K562 (cell line): ENCODE data around the gene ZBED4. TPM values are rescaled to one million over a fixed set of nuclear protein-coding genes. Genes with fewer than 3 reads are reported as not detected.

Source experiments
- CC2D1A ChIP-seq: fragments of 450-650 bp; IDR thresholded peaks from 2 replicates; pipeline ENCODE4 v1.6.1; 2017; ENCODE audit warnings: mild to moderate bottlenecking
- KDM4B ChIP-seq, 2 experiments: fragments of 450-650 bp in 1 of 2; sonication (generic) in 1 of 2; IDR thresholded peaks; 2 replicates each; pipeline ENCODE4 v1.6.1; 2016 to 2017; ENCODE audit warnings: borderline replicate concordance in 2 of 2, antibody characterized with exemption in 1 of 2, low read depth in 1 of 2, mild to moderate bottlenecking in 1 of 2
- NCOA1 ChIP-seq: fragments of 450-650 bp; IDR thresholded peaks from 2 replicates; pipeline ENCODE4 v1.6.1; 2016; ENCODE audit warnings: low read depth
- POLR3A ChIP-seq: IDR thresholded peaks from 2 replicates; pipeline ENCODE4 v1.6.1; 2011; ENCODE audit warnings: borderline replicate concordance, mild to moderate bottlenecking, moderate library complexity; ENCODE audit not compliant: insufficient read length, insufficient read depth; ENCODE audit errors: extremely low read depth
- SOX6 ChIP-seq: fragments of 450-650 bp; IDR thresholded peaks from 2 replicates; pipeline ENCODE4 v1.6.1; 2014; ENCODE audit warnings: mild to moderate bottlenecking
- polyA plus RNA-seq, 8 experiments: library from polyadenylated mRNA; depleted of rRNA in 4 of 8; stranded (reverse) in 5 of 8; unstranded in 3 of 8; fragments of >200 nt; fragmentation: Nextera tagmentation in 2 of 8; fragmentation: Illumina TruSeq in 1 of 8; extraction: Ambion mirVana in 2 of 8; extraction: Trizol in 1 of 8; gene quantifications; 2 replicates each; pipeline versions ENCODE4 v1.2.1 to v1.2.3, GENCODE V29; 2011 to 2014; ENCODE audit warnings: inconsistent platforms in 1 of 8, missing spikeins in 1 of 8
- total RNA-seq, 7 experiments: library from RNA; depleted of rRNA in 6 of 7; stranded (reverse); fragments of >200 nt in 6 of 7; fragmentation: Illumina TruSeq in 2 of 7; extraction: Trizol in 2 of 7; gene quantifications; 2 replicates each; pipeline versions ENCODE4 v1.2.1 to v1.2.3, GENCODE V29; 2011 to 2021; ENCODE audit warnings: low replicate concordance in 1 of 7
- TF ChIP-seq, protein P1 (sequence below), 2 experiments: fragments of 450-650 bp; formaldehyde crosslinking in 1 of 2; IDR thresholded peaks; 2 replicates each; pipeline versions ENCODE4 v1.4.0 to v1.6.1; 2014 to 2020; ENCODE audit warnings: mild to moderate bottlenecking in 2 of 2, borderline replicate concordance in 1 of 2, low read depth in 1 of 2
- TF ChIP-seq, protein P2 (sequence below): fragments of 250-450 bp; sonication (Bioruptor Pico); IDR thresholded peaks from 2 replicates; pipeline ENCODE4 v1.4.0; 2020; ENCODE audit warnings: mild to moderate bottlenecking
- TF ChIP-seq, protein P3 (sequence below): fragments of 450-650 bp; IDR thresholded peaks from 2 replicates; pipeline ENCODE4 v1.6.1; 2016; ENCODE audit warnings: missing biosample characterization, missing genetic modification characterization

ZBED4 gene
- total and polyA plus RNA-seq, 9 of the 15 experiments (the other 6 are each of a cell fraction or from before 2014, with no cell fraction given) = 1.5 to 16.8 (median 7.4) TPM

DNA sequence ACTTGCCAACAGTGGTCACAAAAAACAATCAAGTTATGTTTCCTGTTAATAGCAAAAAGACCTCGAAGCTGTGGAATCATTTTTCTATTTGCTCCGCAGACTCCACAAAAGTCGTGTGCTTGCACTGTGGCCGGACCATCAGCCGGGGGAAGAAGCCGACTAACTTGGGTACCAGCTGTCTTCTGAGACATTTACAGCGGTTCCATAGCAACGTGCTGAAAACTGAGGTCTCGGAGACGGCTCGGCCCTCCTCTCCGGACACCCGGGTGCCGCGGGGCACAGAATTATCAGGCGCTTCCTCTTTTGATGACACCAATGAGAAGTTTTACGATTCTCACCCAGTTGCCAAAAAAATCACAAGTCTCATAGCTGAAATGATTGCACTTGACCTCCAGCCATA lies 31.6 kb downstream of the ZBED4 start (continued):
- no peak for TF ChIP-seq KDM4B (IDR thresholded peaks at IDR 0.05; ENCODE audit: borderline replicate concordance in 2 of 2, low read depth in 1 of 2)
- TF ChIP-seq SOX6 = no peak
- TF ChIP-seq, protein P1, sequence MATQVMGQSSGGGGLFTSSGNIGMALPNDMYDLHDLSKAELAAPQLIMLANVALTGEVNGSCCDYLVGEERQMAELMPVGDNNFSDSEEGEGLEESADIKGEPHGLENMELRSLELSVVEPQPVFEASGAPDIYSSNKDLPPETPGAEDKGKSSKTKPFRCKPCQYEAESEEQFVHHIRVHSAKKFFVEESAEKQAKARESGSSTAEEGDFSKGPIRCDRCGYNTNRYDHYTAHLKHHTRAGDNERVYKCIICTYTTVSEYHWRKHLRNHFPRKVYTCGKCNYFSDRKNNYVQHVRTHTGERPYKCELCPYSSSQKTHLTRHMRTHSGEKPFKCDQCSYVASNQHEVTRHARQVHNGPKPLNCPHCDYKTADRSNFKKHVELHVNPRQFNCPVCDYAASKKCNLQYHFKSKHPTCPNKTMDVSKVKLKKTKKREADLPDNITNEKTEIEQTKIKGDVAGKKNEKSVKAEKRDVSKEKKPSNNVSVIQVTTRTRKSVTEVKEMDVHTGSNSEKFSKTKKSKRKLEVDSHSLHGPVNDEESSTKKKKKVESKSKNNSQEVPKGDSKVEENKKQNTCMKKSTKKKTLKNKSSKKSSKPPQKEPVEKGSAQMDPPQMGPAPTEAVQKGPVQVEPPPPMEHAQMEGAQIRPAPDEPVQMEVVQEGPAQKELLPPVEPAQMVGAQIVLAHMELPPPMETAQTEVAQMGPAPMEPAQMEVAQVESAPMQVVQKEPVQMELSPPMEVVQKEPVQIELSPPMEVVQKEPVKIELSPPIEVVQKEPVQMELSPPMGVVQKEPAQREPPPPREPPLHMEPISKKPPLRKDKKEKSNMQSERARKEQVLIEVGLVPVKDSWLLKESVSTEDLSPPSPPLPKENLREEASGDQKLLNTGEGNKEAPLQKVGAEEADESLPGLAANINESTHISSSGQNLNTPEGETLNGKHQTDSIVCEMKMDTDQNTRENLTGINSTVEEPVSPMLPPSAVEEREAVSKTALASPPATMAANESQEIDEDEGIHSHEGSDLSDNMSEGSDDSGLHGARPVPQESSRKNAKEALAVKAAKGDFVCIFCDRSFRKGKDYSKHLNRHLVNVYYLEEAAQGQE (IDR thresholded peaks at IDR 0.05; ENCODE audit: borderline replicate concordance) = no peak
- TF ChIP-seq, protein P1 (CRISPR knock-in tag; IDR thresholded peaks at IDR 0.05; ENCODE audit: low read depth) = no peak
- no peak for TF ChIP-seq POLR3A
- no peak for TF ChIP-seq NCOA1
- TF ChIP-seq, protein P2, sequence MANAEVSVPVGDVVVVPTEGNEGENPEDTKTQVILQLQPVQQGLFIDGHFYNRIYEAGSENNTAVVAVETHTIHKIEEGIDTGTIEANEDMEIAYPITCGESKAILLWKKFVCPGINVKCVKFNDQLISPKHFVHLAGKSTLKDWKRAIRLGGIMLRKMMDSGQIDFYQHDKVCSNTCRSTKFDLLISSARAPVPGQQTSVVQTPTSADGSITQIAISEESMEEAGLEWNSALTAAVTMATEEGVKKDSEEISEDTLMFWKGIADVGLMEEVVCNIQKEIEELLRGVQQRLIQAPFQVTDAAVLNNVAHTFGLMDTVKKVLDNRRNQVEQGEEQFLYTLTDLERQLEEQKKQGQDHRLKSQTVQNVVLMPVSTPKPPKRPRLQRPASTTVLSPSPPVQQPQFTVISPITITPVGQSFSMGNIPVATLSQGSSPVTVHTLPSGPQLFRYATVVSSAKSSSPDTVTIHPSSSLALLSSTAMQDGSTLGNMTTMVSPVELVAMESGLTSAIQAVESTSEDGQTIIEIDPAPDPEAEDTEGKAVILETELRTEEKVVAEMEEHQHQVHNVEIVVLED (CRISPR knock-in tag) = no peak
- no peak for TF ChIP-seq CC2D1A
- TF ChIP-seq, protein P3, sequence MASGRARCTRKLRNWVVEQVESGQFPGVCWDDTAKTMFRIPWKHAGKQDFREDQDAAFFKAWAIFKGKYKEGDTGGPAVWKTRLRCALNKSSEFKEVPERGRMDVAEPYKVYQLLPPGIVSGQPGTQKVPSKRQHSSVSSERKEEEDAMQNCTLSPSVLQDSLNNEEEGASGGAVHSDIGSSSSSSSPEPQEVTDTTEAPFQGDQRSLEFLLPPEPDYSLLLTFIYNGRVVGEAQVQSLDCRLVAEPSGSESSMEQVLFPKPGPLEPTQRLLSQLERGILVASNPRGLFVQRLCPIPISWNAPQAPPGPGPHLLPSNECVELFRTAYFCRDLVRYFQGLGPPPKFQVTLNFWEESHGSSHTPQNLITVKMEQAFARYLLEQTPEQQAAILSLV = no peak
